Measurements from ENCODE around the gene RFLNA.
"Not testable (repeated sequence)": the region's sequence is repeated elsewhere in the genome, so short reads cannot be mapped to it uniquely, and the experiment has no call there.

The RFLNA gene

DNA sequence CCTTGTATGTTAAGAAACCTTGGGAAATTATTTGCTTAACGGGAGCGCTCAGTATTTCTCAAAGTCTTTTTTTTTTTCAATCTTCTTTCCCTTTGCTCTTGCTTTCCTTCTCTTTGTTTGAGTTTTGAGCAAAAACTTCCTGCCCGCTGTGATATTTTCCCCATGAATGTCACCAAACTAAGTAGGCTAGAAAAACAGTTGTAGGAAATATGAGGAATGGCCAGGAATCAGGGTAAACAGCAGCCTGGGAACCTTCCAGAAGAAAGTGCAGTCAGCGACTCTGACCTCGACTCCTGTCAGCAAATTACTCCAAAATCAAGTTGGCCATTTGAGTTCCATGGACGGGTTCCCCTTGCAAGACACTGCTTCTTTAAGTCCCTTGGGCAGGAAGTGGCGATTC, 11.6 kb upstream of the RFLNA start:
- no peak for DNase-seq (ENCODE audit: low spot score)

DNA sequence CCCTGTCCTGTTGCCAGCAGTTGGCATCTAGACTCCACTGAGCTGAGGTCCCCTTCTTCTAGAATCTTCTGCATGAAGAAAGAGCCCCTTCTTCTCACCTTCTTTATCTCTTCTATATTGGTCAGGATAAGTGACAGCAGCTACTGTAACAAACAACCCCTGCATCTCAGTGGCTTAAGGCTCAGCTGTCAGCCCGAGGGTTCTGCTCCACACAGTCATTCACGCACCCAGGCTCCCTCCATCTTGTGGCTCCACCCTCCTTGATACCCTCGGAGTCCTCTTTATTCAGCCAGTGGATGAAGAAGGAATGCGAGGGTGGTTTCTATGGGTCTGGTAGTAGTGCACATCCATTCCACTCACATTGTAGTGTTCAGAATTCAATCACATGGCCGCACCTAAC, 10.5 kb upstream of the RFLNA start:
- no peak for DNase-seq (ENCODE audit: low spot score)

DNA sequence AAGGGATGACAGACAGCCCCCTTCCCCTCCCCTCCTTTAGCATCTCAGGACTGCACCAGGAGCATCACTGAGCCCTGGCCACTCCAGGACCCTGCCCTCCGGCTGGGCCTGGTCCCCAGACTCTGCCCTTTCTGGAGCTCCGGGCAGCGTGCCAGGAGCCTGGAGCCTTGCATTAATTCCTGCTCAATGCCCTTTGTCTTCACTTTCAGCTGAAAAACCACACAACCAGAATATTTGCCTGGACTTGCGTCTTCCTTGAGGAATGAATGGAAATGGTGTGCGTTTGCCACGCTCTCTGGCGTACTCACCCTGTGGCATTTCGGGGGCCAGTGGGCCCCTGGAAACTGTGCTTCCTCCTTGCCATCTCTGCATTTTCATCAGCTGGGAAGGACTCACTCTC, 8.5 kb upstream of the RFLNA start:
- no peak for DNase-seq (ENCODE audit: low spot score)

DNA sequence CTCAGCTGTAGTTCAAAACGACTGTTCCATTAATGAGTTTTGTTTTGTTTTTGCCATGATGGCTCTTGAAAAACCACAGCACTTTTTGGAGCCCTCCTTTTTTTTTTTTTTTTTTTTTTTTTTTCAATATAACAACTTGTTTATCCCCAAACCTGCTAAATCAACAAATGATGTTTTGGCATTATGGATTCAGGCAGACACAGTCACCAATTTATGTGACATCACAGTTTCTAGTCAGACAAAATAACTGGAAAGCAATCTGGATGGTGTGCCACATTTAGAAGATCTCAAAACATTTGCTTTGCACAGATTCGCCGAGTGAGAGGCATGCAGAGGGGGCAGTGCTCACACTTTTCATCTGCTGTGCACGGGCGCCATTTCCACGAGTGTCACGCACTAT, 7.9 kb upstream of the RFLNA start:
- DNase-seq (ENCODE audit: low spot score), result no peak

DNA sequence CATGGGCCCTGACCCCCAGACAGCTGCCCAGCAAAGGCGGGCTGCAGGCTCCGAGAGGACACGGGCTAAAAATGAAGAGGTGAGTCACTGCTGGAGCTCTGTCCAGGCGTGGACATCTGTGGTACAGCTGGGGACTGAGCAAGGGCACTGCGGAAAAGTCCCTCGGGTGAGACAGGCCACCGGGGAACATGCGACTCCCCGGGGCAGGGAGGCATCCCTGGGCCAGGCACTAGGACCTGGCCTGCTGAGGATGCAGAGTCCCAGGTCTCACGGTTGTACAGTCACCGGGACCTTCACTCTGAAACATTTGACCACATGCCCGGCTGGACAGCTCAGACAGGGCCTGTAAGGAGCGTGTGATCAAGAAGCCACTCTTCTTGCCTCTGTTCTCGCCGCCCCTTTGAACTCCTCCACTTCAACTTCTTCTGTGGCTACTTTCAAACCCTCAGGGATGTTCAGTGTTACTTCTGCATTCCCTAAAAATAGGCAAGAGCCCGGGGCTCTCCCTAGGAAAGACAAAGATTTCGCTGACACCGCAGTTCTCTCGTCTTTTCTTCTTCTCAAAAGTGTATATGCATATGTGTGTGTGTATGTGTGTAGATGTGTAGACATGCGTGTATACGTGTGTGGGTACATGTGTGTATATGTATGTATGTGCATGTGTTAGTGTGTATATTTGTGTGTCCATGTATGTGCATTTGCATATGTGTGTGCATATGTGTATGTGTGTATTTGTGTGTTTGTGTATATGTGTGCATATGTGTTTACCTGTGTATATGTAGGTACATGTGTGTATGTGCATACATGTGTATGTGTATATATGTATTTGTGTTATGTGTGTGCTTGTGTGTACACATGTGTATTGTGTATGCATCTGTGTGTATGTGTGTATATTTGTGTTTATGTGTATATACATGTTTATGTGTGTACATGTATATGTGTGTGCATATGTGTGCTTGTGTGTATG, 5.0 kb upstream of the RFLNA start:
- no peak for DNase-seq (ENCODE audit: low spot score)

DNA sequence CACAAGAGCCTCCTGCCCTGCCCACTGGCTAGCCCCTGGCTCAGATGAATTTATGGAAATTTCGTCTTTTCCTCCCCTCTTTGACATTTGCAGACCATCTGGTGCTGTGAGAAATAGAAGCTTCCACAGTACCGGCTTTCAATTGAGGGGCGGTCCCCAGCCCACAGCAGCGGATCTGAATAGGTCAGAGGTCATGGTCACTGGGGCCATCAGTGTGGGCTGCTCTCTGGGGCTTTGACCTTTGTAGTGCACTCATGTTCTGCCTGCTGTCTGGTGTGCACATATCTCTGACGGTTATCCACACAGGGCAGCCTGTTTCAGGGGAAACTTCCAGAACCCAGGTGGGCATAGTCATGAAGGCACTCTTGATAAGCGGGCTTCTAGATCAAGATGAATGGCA, 2.5 kb upstream of the RFLNA start:
- DNase-seq (ENCODE audit: low spot score), result no peak

DNA sequence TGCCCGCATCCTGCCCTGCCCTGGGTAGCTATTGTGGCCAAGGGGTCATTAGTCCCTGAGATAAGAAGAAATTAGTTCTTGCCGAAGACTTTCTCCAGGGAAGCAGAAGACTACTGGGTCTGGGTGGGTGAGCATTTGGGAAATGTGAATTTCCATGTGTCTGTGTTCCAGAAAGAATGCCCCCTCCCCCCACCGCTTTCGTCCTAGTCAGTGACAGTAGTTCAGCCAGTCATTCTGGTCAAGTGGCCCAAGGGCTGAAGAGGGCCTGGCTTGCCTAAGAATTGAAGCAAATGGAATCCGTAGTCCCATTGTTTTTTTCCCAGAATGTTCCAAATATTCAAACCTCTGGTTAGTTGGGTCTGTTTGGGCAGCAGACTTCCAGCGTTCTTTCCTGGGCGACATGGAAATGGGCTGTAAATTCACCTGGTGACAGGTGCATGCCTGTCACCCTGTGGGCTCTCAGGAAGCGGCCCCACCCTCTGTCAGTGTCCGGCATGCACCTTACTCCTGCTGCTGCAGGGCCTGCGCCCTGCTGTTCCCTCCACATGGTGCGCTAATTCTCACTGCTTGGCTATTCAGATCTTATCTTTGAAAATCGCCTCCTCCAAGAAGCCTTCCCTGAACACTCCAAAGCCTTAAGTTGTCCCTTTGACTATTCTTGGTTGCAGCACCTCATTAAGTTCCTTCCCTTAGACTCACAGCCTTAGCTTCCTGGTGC, 1.4 kb upstream of the RFLNA start:
- no peak for DNase-seq (ENCODE audit: low spot score)

DNA sequence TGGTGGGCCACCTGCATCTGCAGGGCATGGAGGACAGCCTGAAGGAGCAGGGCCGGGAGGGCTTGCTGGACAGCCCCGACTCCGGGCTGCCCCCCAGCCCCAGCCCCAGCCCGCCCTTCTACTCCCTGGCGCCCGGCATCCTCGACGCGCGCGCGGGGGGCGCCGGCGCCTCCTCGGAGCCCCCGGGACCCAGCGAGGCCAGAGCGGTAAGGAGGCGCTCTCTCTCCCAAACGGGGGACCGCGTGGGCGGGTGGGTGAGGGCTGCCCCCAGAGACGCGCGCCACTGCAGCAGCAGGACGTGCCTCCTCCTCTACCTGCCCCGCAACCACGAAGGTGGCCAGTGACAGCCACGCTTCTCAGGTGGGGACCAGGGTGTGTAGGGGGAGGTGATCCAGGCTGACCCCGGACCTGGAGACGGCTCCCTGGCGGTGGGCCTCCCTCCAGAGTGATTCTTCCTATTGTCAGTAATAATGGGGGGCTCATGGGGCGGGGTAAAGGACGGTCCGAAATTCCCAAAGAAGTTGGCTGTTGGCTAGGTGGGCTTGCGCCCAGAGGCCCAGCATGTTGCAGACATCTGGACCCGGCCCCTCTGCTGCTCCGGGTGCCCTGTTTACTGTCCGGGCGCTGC, 652 bp downstream of the RFLNA start:
- DNase-seq (ENCODE audit: low spot score), result no peak

DNA sequence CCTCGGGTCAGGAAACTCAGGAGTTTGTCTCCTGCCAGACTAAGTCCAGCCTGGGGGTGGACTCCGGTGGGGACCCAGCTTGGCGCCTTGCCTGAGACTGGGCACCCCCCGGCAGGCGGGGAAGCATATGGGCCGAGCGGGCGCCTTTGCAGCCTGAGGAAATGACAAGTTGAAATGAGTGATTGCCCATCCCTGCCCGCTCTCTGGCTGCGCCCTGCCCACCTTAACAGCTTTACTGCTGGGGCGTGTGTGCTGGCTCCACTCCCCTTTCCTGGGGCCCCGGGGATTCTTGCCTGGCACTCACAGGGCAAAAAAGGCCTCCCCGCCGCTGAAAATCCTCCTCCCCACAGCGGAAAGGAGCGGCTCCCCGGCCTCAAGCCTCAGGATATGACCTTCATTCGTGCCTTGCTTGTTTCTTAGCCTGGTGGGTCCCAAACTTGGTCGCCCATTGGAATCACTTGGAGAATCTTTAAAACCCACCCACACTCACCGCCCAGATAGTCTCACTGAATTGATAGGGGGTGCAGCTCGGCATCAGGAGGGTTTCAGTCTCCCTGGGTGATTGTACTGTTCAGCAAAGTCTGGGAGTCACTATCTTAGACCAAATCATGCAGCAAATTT, 1.5 kb downstream of the RFLNA start:
- no peak for DNase-seq (ENCODE audit: low spot score)

DNA sequence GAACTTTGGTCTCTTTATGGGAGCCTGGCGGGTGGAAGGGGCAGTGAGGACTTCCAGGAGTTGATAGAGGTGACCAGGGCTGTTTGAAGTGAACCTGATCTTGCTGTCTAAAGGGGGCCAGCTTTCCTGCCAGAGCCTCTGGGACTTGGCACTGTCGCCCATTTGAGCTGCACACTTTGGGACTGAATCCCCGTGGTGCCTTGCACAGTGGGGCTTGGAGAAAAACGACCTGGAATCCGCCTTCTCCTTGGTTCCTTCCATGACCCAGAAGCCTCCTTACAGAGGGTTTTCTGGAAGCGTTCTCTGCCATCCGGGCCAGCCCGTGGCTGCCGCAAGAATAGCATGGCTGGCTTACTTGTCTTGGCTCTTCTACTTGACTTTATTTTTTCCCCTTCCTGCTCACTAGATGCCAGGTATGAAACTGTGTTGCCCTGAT, 2.0 kb downstream of the RFLNA start:
- DNase-seq (ENCODE audit: low spot score), result no peak

DNA sequence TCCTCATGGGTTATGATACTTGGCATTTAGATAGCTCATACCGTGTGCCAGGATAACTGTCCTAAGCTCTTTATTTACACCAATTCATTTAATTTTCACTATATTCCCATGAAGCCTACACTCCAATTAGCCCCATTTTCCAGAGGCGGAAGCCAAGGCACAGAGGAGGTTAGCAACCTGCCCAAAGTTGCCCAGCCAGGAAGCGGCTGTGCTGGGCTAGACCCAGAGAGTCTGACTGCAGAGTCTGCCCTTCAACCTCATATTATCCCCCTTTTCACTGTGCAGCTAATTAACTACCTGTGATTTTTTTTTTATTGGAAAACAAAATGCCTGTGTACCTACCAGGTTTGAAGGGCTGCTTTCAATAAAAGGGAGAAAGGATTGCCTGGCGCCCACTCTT, 2.5 kb downstream of the RFLNA start:
- no peak for DNase-seq (ENCODE audit: low spot score)

DNA sequence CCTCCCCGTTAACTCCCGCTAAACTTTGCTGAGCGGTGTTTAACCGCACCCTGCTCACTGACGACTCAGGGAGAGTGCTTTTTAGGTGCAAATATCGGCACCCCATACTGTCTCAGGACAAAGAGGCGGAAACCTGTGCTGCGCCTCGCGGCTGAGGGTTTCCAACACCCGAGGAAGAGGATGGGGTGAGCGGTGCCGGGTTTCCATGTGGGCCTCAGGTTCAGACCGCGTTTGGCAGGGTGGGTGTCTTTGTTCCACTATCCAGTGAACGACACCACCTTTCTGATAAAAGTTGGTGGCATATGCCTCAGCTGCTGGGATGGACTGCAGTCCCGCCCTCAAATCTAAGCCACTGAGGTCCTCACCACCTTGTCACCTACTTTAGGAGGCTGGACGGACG, 3.0 kb downstream of the RFLNA start:
- DNase-seq (ENCODE audit: low spot score), result no peak

DNA sequence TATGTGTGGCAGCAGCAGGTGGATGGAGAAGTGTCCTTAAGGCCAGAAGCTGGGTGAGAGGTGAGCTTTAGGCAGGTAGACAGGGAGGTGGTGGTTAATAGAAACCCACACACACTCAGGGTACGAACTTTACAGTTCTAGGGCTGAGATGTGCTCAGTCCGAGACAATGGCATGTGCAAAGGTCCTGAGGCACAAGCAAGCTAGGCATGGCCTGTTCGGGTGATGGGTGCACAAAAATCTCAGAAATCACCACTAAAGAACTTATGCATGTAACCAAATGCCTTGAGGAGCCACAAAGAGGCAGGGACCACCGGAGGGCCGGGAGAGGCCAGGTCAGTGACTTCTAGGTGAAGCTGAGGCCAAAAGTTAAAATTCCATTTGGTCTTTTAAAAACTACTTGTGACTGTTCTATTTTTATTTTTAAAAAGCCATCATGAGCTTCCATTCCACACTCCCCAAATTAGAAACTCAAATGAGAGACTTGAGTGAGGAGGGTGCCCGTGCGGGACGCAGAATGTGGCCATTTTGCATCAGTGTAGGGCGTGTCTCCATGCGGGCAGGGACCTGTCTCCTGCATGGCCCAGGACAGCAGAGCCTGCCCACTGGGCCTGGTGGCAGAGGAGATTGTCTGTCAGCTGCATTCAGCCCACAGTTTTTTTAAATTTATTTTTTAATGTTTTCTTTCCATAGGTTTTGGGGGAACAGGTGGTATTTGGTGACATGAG, 4.0 kb downstream of the RFLNA start:
- no peak for DNase-seq (ENCODE audit: low spot score)

DNA sequence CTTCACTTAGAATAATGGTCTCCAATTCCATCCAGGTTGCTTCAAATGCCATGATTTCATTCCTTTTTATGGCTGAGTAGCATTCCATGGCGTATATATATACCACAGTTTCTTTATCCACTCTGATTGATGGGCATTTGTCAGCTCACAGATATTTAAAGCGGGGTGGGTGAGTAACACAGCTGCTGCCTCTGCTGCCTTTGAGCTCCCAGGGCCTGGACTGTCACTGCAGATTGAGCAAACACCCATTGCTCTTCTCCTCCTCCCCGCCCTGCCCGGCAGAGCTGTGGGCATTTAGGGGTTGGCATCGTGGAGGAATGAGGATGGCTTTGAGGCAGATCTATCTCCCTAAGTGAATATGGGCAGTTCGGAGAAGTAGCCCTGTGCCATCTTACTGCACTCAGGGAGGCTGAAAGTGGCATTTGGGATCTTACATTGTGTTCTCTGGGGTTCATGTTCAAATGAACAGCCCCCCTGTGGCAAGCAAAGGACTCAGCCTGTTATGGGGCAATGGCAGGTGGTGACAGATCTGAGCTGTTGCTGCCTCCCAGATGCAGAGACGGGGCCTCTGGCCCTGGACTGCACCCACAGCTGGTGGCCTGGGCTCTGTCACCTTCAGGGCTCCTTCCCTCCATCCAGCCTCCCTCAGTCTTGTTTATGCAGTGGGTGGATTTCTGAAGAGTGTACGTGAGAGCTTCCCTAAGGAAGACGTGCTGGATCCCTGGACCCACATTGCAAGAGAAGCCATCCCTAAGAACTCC, 4.9 kb downstream of the RFLNA start:
- DNase-seq (ENCODE audit: low spot score), result no peak

DNA sequence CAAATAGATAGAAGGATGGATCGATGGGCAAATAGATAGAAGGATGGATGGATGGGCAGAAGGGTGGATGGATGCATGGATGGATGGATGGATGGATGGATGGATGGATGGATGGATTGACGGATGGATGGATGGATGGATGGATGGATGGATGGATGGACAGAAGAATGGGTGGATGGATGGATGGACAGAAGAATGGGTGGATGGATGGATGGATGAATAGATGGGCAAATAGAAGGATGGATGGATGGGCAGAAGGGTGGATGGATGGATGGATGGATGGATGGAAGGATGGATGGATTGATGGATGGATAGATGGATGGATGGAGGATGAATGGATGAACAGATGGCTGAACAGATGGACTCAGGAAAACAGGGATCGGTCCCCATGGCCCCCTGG, 5.8 kb downstream of the RFLNA start:
- not testable (repeated sequence) for DNase-seq (ENCODE audit: low spot score)

DNA sequence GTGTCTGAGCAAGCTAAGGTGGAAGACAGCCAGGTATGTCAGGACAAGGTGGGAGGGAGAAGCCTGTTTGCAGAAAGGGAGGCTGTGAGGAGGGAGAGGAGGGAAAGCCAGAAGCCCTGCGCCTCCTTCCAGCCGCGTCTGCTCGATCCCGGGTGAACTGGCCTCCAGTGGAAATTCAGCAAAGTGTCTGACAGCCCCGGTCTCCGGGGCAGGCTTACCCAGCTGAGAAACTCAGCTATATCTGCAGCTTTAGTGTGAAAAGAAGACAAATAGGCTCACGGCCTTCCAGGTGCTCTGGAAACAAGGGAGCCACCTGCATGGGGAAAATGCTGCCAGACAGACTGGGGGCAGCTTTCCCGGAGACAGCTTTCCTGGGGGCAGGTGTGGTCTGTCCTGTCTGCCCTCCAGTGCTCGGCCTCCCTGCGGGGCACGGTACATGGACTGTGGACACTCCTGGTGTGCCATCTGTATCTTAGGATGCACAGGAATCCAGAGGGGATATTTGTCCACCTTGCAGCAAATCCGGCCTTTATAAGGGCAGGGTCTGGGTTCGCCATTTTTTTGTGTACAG, 6.3 kb downstream of the RFLNA start:
- no peak for DNase-seq (ENCODE audit: low spot score)

DNA sequence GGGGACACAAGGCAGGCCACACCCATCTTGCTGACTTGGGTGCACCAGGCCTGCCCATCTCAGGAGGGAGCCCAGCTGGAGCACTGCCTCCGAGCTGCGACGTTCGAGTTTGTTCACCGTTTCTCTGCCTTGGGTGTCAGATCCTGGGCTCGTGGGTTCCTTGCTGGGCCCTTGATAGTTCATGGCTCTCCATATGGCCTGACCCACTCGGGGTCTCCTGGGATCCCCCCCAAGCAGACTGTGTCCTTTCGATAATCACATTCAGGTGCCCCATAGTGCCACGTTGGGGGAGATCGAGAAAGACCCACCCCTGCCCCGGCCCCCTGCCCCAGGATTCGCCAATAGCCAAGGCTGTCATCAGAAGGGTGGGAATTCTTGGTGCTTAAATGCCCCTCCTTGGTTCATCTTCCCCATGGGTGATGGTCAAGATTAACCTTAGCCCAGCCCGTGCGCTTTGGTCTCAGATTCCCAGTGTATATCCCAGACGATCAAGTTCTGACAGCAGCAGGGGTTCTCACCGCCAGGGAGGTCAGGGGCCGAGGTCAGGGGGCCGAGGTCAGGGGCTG, 7.4 kb downstream of the RFLNA start:
- no peak for DNase-seq (ENCODE audit: low spot score)

DNA sequence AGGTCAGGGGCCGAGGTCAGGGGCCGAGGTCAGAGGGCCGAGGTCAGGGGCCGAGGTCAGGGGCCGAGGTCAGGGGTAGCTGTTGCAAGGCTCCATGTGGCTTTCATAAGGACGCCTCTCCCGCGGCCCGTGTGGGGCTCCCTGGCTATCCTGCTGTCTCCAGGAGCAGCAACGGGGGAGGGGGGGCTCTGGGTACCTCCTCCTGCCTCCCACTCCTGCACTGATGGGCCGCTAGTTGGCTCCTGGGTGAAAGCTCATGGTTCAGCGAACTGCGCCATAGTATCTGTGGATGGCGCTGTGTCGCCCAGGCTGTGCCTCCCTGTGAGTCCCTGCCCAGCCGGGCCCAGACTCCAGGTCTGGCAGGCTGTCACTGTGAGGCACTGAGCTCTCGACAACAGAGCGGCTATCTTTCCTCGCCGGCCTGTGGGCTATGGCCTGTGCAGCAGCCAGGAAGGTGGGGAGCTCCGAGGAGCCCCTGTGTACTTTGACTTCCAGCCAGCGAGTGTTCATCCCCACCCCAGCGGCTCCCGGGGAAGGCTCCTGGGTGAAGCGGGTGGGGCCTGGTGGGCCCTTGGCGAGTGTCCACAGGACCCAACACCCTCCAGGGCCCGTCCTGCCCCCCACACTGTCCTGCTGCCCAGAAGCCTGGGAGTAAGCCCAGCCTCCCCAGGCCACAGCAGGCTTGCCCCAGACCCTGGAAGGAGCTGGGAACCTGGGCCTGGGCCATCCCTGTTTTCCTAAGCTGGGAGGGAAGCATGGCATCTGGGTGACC, 8.1 kb downstream of the RFLNA start:
- no peak for DNase-seq (ENCODE audit: low spot score)

DNA sequence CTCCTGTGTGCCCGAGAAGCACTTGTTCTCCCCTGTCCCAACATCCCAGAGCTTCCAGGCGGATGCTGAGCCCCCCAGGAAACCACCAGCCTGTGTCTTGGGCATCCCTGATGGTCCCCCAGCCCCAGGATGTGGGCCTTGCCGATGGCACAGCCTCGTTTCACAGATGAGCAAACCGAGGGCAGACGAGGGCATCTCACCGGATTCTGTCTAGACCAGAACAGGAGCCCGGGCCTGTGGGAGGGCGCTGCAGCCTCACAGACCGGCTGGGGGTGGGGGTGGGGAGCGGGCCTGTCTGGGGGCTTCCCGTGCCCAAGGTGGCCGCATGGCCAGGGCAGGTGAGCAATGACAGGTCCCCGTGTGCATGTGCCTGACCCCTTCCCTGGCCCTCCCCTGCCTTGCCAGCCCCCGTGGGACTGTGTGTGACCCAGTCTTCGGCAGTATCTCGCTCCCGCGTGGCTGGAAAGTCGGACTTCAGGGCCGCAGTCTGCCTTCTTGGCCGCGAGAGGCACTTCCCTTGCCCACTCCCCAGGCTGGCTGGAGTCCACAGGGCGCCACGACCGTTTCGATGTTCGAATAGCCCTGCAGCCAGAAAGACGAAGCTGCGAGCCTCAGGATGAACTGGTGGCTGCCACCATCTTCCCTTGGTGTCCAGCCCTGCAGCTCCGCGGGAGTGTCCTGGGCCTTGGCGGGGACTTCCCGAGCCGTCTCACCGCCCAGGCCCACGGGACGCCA, 8.9 kb downstream of the RFLNA start:
- DNase-seq (ENCODE audit: low spot score), result no peak
